22Rv1 (cell line): ENCODE data around the gene IL1RAPL2.

Source experiments
- CTCF ChIP-seq: fragments of 450-650 bp; IDR thresholded peaks from 2 replicates; pipeline ENCODE4 v1.5.1; 2017; ENCODE audit warnings: mild to moderate bottlenecking
- ZFX ChIP-seq: fragments of 450-650 bp; IDR thresholded peaks from 2 replicates; pipeline ENCODE4 v1.6.1; 2017; ENCODE audit warnings: antibody characterized with exemption, borderline replicate concordance

GRCh38 chrX:105634180-105634579 lies 1068.2 kb downstream of the IL1RAPL2 start:
- no peak for TF ChIP-seq CTCF
- no peak for TF ChIP-seq ZFX
